OCI-M2 (cell line): ENCODE results near the gene GJA10.
"Not testable (repeated sequence)": the region's sequence is repeated elsewhere in the genome, so short reads cannot be mapped to it uniquely, and the experiment has no call there.

Experiments used
- DNase-seq: peaks from one replicate; lab custom pipeline; 2025; ENCODE audit not compliant: unreplicated experiment; lab: John Stamatoyannopoulos, UW

GJA10 gene

DNA sequence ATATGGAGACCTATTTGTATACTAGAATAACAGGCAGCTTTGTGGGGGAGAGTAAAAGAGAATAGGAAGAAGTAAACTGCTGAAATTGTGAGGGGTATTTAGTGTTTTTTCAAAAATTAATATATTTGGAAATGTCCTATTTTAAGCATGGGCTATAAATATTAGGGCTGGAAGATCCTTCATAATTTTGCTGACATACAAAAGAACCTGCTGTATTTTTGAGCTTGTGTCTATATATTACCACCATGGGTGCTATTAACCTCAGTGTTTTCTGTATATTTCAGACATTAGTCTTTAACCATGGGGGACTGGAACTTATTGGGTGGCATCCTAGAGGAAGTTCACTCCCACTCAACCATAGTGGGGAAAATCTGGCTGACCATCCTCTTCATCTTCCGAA lies at the start of gene GJA10:
GJA10 (plus strand) TSS at position 301 of the 400 bp plus-strand sequence; CDS start at position 301, 0 bp downstream.
- DNase-seq: no peak

DNA sequence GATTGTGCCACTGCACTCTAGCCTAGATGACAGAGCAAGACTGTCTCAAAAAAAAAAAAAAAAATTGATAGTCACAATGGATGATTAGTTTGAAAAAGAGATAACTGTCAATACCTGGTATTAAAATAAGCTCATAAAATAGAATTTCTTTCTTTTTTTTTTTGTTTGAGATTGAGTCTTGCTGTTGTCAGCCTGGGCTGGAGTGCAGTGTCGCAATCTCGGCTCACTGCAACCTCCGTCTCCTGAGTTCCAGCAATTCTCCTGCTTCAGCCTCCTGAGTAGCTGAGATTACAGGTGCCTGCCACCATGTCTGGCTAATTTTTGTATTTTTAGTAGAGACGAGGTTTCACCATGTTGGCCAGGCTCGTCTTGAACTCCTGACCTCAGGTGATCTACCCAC lies 46.8 kb upstream of the GJA10 start:
- not testable (repeated sequence) for DNase-seq

DNA sequence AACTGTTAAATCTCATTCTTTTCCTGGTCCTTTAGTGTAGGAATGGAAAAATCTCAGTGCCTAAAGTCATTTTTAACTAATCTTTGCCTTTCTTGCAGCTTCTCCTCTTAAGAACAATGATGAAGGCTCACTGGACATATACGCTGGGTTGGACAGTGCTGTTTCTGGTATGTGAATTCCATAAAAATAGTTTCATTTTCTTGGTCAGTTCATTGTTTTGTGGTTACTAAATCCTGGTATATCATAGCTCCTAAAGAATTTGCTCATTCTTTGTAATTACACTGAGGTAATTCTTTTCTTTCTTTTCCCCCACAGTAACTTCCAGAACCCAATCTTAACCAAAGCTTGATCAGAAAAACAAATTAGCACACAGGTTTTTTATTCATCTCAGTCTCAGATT lies 41.2 kb upstream of the GJA10 start:
- DNase-seq: no peak

DNA sequence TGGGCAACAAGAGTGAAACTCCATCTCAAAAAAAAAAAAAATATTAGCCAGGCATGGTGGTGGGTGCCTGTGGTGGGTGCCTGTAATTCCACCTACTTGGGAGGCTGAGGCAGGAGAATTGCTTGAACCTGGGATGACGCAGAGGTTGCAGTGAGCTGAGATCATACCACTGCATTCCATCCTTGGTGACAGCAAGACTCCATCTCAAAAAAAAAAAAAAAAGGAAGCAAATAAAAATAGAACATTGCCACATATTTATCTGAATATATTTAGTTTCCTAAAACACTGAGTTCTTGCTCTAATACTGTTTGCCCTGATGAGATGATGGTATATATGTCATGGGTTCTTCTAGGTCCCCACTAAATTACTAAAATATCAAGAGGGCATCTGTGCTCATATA lies 36.2 kb upstream of the GJA10 start:
- DNase-seq: no peak

DNA sequence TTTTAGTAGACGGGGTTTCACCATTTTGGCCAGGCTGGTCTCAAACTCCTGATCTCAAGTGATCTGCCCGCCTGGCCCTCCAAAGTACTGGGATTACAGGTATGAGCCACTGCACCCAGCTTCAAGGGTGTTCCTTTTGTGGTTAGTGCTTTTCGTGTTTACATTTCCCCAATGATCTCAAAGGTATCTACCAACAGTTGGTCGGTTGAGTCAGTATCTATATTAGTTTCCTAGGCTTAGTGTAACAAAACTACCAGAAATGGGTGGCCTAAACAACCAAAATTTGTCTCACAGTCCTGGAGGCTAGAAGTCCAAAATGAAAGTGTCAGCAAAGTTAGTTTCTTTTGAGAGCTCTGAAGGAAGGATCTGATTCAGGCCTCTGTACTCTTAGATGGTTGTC lies 34.5 kb upstream of the GJA10 start:
- DNase-seq: no peak

DNA sequence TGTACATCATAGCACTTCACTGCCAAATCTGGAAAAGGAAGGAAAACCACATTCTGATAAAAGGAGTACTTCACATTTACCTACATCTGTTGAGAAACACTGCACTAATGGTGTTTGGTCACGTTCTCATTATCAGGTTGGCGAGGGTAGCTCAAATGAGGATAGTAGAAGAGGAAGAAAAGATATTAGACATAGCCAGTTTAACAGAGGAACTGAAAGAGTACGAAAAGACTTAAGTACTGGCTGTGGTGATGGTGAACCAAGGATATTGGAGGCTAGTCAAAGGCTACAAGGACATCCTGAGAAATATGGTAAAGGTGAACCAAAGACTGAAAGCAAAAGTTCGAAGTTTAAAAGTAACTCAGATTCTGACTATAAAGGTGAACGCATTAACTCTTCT lies 32.0 kb upstream of the GJA10 start:
- DNase-seq: no peak

DNA sequence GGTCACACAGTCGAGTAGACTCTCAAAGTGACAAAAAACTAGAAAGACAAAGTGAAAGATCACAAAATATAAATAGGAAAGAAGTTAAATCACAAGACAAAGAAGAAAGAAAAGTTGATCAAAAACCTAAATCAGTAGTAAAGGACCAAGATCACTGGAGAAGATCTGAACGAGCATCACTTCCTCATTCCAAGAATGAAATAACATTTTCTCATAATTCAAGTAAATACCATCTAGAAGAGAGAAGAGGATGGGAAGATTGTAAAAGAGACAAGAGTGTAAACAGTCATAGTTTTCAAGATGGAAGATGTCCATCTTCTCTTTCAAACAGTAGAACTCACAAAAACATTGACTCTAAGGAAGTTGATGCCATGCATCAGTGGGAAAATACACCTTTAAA lies 31.6 kb upstream of the GJA10 start:
- no peak for DNase-seq

DNA sequence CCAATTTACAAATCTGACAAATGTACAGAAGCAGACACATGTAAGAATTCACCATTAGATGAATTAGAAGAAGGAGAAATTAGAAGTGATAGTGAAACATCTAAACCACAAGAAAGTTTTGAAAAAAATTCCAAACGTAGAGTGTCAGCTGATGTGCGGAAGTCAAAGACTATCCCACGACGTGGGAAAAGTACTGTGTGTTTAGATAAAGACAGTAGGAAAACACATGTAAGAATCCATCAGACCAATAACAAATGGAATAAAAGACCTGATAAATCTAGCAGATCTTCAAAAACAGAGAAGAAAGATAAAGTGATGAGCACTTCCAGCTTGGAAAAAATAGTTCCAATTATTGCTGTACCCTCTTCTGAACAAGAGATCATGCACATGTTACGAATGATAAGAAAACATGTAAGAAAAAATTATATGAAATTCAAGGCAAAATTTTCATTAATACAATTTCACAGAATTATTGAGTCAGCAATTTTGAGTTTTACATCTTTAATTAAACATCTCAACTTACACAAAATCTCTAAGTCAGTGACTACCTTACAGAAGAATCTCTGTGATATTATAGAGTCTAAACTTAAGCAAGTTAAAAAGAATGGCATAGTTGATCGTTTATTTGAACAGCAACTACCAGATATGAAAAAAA lies 28.1 kb upstream of the GJA10 start:
- no peak for DNase-seq

DNA sequence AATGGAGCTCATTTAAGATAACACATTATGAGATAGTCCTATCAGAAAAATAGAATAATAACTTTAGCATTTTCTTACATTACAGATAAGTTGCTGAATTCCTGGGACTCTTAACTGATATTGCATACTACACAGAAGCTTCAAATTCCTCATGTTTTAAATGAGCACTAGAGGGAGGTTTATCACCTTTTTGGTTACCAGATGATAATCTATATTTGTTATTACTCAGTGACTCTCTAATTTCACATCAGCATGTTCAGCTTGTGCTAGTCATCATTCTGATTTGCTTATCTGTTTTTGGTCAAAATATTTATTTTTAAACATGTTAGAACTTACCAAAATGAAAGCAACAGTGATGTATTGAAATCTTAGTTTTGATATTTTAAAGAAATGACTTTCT lies 20.5 kb upstream of the GJA10 start:
- DNase-seq: no peak

DNA sequence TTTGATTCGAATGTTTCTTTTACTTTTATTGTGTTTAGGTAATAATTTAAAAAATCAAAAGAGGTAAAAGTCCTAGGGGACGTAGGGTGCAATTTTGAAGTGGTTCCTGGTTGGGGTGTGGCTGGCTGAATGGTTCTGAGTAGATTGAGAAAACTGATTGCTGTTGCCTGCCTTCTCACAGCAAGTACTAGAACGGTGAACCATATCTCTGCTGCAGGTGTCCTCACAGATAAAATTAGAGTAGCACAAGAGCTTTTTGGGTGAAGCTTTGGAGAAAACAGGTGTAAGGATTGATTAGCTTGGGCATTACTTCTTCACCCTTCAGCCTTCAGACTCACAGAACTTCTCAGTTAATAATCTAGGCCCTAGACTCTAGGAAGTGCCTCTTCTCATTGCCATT lies 19.8 kb upstream of the GJA10 start:
- no peak for DNase-seq

DNA sequence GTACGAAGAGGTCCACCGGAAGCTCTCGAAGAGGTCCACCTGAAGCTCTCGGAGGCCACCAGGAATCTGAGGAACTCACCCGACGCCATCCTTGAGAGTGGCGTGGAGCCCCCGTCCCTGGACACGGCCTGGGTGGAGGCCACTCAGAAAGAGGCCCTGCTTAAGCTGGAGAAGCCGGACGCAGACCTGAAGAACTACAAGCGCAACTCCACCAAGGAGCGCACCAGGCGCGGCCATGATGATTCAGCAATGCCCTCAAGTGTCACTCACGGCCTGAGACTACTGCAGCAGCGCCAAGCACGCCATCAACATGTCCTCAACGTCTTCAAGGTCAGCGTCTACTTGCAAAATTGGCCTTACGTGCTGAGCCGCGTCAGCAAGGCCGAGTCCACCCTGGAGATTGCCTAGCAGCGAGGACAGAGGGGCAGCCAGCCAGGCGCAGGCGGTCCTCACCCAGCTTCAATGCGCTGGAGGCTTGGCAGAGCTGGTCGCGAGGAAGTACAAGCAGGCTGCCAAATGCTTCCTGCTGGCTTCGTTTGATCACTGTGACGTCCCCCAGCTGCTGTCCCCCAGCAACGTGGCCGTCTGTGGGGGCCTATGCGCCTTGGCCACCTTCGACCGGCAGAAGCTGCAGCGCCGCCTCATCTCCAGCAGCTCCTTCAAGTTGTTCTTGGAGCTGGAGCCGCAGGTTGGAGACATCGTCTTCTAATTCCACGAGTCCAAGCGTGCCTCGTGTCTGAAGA lies 7.7 kb upstream of the GJA10 start:
- DNase-seq: no peak

DNA sequence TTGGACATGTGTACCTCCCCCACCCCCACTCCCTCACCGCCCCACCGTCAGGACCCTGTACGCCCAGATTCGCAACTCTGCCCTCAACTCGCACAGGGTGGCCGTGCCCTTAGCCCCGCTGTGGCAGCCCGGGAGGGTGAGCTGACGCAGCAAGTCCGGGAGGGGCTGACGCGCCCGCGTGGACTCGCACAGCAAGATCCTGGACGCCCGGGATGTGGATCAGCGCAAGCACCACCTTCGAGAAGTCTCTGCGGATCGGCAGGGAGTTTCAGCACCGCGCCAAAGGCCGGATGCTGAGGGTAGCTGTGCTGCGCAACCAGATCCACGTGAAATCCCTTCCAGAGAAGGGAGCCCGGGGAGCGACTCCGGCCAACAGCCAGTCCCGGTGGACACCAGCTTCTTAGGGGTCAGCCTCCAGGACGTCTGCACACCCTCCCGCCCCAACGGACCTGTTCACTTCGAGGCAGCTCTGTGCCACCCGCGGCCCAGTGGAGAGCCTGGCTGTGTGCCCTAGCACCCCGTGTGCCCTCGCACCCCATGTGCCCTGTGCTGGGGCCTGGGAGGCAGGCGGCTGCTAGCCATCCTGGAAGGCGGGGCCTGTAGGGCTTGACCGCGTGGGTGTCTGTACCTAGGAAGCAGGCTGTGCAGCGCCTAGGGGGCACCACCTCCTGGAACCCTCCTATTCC lies 6.7 kb upstream of the GJA10 start:
- no peak for DNase-seq

DNA sequence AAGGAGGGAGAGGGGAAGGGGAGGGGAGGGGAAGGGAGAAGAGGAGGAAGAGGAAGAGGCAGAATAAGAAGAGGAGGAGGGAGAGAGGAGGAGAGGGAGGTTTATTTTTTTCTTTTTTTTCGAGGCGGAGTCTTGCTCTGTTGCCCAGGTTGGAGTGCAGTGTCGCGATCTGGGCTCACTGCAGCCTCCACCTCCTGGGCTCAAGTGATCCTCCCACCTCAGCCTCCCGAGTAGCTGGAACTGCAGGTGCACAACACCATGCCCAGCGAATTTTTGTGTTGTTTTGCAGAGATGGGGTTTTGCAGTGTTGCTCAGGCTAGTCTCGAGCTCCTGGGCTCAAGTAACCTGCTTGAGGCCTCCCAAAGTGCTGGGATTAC lies 6.1 kb upstream of the GJA10 start:
- no peak for DNase-seq

DNA sequence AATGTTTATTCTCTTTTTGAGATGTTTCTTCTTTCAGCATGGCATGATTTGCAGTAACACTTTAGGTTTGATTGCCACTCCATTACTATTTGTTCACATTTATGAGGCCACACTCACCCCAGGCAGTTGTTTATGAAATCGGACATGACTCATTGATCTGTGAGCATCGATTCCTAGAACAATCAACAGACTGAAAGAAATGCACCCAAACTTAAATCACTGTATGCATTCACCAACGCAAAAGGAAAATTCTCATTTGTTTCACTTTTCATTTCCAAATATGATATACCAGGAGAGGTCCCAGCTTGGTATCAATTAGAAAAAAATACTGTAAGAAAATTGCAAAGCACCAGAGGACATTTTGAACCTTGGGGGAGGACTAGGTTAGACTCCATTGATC lies 5.4 kb upstream of the GJA10 start:
- no peak for DNase-seq

DNA sequence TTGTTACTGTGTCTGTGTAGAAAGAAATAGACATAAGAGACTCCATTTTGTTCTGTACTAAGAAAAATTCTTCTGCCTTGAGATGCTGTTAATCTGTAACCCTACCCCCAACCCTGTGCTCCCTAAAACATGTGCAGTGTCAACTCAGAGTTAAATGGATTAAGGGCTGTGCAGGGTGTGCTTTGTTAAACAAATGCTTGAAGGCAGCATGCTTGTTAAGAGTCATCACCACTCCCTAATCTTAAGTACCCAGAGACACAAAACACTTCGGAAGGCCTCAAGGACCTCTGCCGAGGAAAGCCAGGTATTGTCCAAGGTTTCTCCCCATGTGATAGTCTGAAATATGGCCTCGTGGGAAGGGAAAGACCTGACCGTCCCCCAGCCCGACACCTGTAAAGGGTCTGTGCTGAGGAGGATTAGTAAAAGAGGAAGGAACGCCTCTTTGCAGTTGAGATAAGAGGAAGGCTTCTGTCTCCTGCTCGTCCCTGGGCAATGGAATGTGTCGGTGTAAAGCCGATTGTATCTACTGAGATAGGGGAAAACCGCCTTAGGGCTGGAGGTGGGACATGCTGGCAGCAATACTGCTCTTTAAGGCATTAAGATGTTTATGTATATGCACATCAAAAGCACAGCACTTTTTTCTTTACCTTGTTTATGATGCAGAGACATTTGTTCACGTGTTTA lies 3.3 kb upstream of the GJA10 start:
- DNase-seq: not testable (repeated sequence)

DNA sequence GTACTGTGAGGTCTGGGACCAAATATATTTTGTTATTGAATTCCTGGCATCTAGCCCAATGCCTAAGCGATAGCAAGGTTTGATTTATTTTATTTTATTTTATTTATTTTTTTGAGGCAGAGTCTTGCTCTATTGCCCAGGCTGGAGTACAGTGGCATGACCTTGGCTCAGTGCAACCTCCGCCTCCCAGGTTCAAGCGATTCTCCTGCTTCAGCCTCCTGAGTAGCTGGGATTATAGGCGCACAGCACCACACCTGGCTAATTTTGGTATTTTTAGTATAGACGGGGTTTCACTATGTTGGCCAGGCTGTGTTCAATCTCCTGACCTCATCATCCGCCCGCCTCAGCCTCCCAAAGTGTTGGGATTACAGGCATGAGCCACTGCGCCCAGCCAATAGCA lies 1.7 kb upstream of the GJA10 start:
- not testable (repeated sequence) for DNase-seq

DNA sequence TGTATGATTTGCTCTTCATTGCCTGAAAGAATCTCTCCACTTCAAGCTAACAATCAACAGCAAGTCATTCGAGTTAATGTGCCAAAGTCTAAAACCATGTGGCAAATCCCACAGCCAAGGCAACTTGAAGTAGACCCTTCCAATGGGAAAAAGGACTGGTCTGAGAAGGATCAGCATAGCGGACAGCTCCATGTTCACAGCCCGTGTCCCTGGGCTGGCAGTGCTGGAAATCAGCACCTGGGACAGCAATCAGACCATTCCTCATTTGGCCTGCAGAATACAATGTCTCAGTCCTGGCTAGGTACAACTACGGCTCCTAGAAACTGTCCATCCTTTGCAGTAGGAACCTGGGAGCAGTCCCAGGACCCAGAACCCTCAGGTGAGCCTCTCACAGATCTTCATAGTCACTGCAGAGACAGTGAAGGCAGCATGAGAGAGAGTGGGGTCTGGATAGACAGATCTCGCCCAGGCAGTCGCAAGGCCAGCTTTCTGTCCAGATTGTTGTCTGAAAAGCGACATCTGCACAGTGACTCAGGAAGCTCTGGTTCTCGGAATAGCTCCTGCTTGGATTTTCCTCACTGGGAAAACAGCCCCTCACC lies 1.1 kb downstream of the GJA10 start:
- DNase-seq: peak; percentile 55

DNA sequence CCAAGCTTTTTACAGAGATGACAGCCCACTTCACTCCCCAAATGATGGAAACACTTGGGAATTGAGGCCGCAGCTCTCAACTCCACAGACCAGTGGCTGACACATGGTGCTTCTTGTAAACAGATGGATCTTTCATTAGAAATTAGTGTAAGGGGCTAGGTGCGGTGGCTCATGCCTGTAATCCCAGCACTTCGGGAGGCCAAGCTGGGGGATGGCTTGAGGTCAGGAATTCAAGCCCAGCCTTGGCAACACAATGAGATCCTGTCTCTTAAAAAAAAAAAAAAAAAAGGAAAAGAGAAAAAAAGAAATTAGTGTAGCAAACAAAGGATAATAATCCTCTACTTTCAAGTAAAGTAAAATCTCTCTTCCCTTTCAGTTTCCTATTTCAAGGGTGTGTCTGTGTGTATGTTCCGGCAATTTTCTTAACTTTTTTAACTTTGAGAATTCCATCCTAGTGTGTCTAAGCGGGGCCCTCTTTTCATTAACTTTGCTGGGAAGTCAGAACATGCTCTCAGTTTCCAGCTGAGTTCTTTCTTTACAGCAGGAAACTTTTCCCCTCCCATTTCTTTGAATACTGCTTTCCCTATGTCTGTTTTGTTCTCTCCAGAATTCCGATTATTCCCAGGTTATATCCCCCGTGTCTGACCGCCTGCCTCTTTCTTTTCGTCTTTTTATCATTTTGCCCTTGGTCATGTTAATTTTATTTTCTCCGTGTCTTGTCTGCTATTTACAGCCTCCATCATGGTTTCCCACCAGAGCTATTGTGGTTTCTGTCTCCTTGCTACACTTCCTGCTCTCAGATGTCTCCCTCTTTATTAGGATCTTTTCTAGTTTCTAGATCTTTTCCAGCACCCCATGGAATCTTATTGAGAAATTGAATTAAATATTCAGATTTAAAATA lies 16.0 kb downstream of the GJA10 start:
- DNase-seq: not testable (repeated sequence)

DNA sequence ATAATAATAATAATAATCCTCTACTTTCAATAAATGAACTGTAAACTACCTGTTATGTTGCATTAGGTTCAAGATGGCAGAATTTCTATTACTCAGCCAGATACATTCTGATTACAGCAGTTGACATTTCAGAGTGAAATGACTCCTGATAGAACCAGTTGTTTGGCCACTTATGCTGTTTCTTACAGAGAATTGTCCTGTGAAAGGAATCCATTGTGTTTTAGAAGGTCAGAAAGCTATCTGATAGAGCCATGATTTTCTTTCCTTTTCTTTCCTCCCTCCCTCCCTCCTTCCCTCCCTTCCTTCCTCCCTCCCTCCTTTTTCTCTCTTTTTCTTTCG lies 16.6 kb downstream of the GJA10 start:
- no peak for DNase-seq

DNA sequence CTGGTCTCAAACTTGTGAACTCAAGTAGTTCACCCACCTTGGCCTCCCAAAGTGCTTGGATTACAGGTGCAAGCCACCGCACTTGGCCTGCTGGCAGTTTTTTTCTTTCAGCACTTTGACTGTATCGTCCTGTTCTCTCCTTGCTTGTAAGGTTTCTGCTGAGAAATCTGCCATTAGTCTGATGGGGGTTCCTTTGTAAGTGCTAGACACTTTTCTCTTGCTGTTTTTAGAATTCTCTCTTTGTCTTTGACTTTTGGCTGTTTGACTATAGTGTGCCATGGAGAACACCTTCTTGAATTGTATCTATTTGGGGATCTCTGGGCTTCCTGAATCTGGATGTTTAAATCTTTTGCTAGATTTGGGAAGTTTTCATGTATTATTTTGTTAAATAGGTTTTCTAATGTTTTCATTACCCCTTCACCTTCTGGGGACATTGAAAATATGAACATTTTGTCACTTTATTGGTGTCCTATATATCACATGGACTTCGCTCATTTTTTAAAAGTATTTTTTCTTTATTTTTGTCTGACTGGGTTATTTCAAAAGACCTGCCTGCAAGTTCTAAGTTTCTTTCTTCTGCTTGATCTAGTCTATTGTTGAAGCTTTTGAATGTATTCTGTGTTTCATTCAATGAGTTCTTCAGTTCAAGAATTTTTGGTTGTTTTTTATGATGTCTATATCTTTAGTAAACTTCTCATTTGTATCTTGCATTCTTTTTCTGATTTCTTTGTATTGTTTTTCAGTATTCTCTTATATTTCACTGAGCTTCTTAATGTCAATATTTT lies 22.1 kb downstream of the GJA10 start:
- DNase-seq: no peak
